Left forelimb (tissue), 1 donor: ENCODE measurements around the gene MUC13.
"Not testable (repeated sequence)": the region's sequence is repeated elsewhere in the genome, so short reads cannot be mapped to it uniquely, and the experiment has no call there.

ENCODE experiments used
- DNase-seq: peaks from one replicate; pipeline ENCODE4 v3.0.0-alpha.2; 2018; ENCODE audit warnings: low spot score

The MUC13 gene, protein sequence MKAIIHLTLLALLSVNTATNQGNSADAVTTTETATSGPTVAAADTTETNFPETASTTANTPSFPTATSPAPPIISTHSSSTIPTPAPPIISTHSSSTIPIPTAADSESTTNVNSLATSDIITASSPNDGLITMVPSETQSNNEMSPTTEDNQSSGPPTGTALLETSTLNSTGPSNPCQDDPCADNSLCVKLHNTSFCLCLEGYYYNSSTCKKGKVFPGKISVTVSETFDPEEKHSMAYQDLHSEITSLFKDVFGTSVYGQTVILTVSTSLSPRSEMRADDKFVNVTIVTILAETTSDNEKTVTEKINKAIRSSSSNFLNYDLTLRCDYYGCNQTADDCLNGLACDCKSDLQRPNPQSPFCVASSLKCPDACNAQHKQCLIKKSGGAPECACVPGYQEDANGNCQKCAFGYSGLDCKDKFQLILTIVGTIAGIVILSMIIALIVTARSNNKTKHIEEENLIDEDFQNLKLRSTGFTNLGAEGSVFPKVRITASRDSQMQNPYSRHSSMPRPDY

DNA sequence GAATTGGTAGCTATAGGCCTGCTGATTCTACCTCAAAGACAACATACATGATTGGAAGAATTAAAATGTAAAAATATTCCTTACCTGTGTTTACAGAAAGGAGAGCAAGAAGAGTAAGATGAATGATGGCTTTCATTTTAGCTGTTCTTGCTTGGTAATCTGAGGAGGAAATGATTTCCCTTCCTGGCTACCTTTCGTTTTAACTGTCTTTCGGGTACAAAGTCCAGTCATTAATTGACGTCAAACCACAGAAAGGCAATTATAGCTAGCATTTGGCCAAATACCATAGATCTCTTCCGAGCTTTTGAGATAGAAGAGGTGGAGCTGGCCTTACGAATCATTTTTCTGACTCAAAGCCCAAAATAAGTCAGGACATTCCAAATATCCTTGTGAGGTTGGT, at the start of gene MUC13:
TSS of gene MUC13 (minus strand) at position 175 of the 400 bp plus-strand sequence. CDS start at position 136, 39 bp downstream.
- no peak for DNase-seq

DNA sequence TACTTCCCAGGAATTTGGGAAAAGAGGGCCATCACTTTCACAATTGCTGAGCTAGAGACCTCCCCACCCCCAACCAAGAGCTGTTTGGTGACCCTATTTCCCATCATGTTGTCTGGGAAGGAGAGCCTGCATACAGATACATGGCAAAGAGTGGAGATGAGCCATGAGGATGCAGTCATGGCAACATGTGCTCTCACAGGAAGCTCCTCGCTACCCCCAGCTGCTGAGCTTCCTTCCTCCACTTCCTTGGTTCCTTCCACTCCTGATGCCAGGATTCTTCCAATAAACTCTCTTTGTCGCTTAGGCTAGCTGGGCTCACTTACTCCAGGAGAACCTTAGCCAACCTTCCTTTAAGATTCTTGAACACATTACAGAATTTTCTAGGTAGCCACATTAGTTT, 48.3 kb upstream of the MUC13 start:
- DNase-seq = no peak

DNA sequence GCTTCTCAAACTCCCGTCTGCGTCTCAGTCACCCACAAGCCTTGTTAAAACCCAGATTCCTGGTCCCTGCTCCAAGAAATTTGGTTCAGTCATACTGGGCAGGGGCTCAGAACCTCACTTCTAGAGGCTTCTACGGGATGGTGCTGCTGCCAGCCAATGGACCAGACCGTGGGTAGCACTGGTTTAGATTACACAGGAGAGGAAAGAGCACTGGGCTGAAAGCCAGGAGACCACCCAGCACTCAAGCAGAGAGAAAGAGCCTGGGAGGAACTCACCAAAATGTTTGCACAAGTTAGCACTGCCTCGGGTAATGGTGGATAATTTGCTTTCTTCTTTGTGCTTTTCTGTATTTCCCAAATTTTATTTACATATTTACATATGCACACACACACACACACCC, 46.9 kb upstream of the MUC13 start:
- no peak for DNase-seq

DNA sequence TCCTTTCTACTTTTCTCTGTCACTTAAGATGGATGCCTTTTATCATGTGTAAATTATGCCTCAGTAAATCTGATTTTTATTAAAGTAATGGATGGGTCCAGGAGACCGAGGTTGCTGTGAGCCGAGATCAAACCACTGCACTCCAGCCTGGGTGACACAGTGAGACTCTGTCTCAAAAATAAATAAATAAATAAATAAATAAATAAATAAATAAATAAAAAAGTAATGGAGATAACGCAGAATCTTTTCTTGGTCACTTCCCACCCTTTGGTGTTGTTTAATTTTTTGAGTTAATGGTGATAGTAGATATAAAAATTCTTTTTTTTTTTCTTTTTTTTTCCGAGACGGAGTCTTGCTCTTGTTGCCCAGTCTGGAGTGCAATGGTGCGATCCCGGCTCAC, 44.1 kb upstream of the MUC13 start:
- DNase-seq = no peak

DNA sequence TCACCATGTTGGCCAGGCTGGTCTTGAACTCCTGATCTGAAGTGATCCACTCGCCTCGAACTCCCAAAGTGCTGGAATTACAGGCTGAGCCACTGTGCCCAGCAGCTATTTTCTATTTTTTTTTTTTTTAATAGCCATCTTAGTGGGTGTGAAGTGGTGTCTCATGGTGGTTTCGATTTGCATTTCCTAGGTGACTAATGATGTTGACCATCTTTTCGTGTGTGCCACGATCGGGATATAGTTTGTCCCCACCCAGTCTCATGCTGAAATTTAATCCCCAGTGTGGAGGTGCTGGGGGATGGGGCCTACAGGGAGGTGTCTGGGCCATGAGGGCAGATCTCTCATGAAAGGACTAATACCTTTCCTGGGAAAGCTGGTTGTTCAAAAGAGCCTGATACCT, 41.8 kb upstream of the MUC13 start:
- DNase-seq = no peak

DNA sequence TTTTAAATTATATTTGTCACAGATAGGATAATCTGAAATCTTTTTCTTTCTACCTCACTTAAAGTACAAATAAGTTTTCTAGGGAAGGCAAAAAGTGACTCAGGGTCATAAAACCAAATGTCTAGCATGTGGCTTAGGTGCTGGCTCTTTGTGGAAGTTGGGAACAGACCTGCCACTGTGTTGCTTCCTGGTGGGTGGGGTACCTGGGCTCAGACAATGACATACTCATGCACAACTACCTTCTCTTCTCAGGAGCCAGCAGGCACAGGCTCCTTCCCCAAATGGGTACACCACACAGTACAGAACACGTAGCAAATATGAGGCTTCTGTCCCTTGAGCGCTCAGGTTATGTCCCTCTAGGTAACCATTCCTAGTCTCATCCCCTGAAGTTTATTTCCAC, 40.1 kb upstream of the MUC13 start:
- no peak for DNase-seq

DNA sequence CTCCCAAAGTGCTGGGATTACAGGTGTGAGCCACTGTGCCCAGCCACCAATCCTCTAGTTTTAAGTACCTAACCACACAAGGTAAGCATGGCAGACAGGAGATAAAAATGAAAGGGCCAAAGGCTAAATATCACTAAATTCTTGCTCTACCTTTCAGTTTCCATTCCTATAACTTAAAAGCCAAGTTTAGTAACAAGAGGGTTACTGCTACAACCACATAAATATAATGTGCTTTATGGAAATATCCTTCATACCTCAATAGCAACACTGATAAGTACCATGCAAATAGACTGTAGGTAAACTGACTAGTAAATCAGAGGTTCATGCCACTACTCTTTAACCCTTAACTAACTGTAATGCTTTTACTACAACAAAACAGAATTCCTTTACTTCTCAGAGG, 38.7 kb upstream of the MUC13 start:
- DNase-seq = no peak

DNA sequence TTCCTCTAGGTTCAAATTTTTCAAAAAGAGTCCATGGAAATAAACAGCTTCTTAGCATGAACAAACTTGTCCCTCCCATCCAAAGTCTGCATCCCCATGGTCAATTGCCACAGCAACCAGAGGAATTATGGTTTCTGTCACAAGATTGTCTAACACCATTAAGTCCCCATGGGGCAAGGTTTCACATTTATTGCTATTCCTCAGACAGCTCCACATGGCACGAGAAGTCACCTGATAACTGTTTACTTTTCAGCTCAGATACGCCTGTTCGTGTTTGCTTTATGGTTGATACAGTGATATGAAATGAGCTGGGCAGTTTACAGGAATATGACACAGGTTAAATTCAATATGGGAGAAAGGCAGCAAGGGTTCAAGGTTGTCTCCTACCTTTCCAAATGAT, 37.9 kb upstream of the MUC13 start:
- no peak for DNase-seq

DNA sequence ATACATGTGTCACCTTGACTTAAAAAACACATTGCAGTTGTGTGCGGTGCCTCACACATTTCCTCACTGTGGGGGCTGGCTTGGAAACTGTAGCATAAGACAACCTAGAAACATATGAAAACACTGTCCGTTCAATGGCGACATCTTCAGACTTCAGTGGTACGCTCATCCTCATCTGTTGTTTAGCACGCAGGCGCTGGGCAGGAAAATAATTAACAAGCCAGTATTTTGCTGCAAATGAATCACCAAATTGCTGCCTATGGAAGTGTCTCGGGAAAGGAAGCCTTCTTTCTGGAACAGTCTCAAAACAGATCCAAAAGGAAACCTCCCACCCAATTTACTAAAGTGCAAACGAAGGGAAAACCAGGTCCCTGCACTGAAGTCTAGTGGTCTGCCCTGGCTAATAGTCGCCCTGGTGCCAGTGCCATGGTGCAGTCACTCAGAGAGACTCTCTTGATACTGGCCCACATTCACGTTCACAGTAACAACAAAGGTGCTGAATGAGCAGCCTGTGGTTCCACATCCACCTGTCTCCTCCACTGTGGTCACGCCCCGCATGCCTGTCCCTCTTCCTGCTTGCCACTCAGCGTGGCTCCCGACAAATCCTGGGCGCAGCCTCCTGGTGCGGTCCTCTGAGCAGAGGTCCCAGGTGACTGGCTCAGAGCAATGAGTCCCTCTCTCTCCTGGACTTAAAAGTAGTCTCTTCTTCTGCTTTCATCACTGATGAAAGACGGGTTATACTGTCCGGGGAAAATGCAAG, 35.6 kb upstream of the MUC13 start:
- no peak for DNase-seq

DNA sequence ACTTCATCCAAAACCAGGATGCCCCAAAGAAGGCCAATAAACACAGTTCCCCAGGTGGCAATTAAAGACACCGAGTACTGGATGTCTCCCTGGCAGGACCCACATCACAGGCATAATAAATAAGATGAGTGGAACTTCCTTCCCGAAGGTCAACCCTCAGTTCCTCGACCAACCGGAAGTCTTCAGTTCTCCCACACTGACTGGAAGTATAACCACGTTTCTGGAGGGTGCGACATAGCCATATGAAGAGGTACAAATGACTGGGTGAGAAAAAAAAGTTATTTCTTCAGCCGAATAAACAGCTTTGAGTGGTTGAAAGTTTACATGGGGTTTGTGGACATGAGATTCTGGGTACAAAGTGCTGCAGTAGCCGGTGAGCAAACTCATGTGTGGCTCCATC, 34.6 kb upstream of the MUC13 start:
- no peak for DNase-seq

DNA sequence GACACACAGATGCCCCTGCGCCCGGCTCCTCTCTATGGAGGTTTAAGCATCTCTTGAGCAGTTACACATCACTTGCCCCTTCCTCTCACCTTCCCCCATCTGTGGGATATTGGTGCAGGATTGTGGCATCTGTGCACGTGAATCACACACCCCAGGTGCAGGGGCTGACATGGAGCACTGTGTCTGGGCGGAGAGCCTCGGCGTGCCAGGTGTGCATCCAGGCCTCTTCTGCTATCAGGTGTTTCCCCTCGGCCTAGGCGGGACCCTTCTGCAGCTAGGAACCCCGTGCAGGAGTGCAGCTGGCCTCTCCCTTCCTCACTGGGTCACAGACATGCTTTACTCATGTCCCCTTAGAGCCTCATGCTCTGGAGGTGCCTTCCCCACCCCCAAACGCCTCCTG, 33.4 kb upstream of the MUC13 start:
- DNase-seq = no peak

DNA sequence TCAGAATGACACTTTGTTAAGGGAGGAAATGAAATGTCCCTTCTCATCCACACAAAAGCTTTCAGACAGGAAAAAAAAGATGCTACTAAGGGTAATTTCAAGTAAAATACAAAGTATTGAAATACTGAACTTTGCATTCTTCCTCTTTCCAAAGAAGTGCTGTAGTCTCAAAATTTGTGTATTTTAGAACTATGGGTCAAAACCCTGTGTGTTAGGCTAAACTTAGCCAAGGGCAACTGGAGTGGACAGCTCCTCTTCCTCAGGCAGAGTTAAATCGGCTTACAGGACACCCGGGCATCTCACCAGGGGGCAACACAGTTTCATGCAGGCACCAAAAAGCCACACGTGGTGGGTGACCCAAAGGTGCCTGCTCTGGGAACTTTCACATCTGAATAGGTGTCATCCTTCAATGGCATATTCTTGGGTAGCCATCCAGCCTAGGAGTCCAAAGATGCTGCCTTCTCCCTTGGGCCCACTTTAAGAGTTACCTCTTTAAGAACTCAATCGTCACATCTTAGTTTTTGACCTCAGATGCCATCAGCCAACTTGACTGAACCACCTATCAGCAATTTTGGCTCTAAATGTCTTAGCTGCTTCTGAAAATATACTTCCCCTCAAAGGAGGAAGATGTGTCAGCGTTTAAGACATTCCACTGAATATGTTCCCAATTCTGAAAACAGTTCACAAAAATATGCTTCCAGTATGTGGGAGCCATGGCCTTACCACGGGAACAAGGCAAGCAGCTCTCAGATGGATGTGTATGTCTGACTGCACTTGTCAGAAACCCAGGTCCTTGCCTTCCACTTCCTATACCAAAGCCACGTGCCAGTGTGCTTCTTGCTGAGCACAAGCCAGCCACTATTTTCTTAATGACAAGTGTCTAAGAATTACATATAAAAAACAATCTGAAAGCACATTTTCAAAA, 32.2 kb upstream of the MUC13 start:
- no peak for DNase-seq

DNA sequence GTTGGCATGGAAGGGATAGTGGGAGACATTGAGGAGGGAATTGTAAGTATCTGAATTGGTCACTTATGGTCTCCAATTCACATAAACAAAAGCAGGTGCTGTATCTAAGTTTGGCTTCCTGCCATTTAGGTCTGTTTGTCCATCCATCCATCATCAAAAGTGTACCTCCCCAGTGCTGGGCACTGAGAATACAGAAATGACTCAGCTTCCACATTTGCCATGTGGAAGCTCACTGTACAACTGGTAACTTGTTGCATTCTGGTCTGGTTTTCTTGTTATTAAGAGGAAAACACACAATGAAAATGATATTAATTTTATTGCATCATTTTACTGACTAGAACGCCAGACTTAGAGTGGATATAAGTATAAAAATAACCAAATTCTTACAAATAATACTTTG, 30.9 kb upstream of the MUC13 start:
- no peak for DNase-seq

DNA sequence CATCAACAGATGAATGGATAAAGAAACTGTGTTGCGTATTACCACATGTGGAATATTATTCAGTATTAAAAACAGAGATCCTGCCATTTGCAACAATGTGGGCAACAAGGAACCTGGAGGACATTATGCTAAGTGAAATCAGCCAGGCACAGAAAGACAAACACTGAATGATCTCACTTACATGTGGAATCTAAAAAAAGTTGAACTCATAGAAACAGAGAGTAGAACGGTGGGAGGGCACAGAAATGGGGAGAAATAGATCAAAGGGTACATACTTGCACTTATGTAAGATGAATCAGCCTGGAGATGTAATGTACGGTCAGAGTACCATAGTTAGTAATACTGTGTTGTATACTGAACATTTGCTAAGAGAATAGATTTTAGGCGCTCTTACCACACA, 29.8 kb upstream of the MUC13 start:
- DNase-seq = no peak

DNA sequence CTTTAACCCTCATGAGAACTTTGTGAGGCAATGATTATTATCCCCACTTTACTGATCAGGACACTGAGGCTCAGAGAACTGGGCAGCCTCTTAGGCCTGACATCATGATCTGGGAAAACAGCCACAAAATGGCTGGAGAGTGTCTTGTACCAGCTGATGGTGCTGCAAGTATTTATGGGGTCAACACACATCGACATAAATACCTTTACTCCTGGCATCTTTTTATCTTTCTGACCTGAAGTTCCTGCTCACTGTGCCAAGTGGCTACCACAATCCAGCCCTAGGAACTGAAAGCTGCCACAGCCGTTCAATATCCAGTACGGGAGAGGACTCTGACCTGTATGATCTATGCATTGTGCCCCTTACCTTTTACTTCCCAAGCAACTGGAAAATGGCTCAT, 29.2 kb upstream of the MUC13 start:
- no peak for DNase-seq

DNA sequence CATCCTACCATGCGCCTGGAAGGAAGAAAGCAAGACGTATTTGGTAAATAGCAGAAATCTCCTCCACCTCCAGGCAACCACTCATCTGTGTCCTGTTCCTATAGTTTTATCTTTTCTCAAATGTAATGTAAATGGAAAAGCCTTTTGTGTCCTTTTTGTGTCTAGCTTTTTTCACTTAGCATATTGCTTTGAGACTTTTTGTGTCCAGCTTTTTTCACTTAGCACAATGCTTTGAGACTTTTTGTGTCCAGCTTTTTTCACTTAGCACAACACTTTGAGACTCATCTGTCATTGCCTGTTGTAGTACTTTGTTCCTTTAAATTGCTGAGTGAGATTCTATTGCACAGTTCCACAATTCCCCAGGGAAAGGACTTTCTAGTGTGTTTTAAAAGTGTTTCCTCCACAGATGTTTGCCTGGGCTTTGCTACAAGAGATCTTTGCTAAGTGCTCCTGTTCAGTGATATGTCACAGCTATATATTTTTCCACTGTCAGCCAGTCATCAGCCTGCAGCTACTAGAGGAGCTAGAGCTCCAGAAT, 27.9 kb upstream of the MUC13 start:
- no peak for DNase-seq

DNA sequence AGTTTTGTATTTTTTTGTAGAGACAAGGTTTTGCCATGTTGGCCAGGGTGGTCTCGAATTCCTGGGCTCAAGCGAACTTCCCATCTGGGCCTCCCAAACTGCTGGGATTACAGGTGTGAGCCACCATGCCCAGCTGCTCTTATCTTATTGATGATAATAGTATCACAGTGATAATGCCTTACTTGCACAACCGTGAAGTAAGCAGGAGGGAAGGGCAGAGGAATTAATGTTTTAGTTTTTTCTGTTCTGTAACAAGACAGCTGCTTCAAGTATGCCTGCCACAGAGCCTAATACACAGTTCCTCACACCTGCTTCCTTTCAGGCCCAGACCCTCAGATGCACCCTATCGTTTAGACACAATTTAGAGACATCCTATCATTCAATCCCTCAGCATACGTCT, 26.1 kb upstream of the MUC13 start:
- no peak for DNase-seq

DNA sequence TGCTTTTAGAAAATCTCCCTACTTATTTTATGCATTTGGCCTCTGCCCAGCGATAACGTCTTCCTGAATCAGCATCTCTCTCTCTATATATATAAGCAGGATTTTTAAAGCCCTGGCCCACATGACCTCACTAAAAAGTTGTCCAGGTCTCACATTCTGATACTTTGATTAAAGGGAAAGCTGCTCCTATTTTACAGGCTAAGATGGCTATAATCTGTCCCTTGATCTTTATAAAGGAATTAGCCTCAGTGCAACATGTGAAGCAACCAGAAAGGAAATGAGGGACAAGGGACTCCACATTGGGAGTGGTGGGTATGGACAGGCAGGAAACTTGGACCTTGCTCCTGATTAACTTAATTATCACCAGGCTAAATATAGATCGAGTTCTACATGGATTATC, 25.6 kb upstream of the MUC13 start:
- no peak for DNase-seq

DNA sequence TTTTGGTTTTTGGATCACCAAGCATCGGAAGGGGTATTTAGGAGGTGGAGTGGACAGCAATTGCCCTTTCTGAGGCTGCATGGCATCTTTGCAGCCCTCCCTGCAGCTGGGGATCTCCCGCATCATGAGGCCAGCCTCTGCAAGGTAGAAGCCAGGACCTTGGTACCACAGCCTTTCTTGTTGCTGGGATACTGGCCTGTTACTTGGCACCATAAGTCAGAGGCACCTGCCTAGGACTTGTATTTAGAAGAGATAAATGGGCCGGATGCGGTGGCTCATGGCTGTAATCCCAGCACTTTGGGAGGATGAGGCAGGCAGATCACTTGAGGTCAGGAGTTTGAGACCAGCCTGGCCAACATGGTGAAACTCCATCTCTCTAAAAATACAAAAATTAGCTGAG, 23.4 kb upstream of the MUC13 start:
- DNase-seq = not testable (repeated sequence)

DNA sequence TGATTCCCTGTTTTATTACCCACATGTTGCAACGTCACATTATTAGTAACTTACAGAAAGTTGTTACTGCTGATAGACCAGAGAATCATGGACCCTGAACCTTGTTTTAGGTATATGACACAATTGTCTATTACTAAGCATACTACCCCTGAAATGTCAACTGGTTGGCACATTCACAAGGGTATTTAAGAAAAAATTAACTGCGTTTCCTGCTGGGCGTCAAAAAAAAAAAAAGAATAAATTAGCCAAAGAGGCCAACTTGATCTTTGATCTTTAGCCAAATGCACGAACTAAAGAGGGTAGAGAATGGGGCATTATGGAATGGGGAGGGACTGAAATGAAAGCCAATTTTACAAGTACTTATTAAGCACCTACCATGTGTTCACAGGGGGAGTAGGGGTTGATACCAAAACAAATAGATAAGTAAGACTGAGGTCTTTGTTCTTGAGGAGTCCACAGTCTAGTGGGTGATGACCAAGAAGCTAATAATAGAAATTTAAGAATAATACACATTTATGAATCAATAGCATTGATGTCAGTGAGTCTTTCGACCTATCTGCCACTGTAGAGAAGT, 17.8 kb upstream of the MUC13 start:
- no peak for DNase-seq

DNA sequence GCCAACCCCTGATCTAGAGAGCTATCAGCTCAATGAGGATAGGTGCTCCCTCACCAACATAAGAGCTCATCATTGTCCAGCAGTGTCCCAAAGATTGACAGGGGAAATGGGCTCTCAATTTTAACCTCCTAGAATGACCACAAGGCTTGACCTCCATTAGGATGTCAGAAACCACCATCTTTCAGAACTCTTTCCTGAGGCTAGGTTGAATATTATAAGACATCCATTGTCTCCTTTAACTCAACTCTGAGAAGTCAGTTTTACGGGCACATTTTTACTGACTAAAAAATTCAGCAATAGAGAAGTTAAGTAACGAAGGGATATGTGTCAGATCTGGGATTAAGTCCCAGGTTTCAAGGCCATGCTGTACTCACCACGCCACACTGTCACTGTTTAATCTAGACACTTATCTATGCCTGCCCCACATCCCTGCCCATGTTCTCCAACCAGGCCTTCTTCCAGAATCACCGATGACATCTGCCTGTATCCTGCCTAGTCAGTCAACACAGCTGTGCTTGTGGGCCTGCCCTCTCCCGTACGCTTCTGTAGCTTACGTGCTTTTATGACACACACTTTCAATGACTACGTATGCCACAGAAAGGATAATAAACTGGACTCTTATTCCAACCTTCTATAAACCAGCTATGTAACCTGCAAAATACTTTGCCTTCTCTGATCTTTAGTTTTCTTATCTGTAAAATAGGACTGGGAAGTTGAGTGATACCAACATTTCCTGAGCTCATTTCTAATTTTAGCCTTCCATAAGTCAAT, 17.1 kb upstream of the MUC13 start:
- no peak for DNase-seq
